Fibroblast of mammary gland (primary cell): Measurements from ENCODE around the gene ESPN.

Experiments
- DNase-seq: peaks from one replicate; pipeline ENCODE4 v3.0.0-alpha.2; 2010; ENCODE audit warnings: low read depth
- H3K4me3 ChIP-seq: 2 replicates; pipeline ENCODE4 v1.5.1; 2011; ENCODE audit warnings: low read depth, mild to moderate bottlenecking, low read length, moderate library complexity; ENCODE audit not compliant: control insufficient read depth
- TF ChIP-seq, protein P1 (sequence below): conservative IDR thresholded peaks from 2 replicates; pipeline ENCODE4 v1.5.1; 2011; ENCODE audit warnings: low read depth, low read length, inconsistent platforms; ENCODE audit not compliant: control insufficient read depth, insufficient read depth

The ESPN gene

DNA sequence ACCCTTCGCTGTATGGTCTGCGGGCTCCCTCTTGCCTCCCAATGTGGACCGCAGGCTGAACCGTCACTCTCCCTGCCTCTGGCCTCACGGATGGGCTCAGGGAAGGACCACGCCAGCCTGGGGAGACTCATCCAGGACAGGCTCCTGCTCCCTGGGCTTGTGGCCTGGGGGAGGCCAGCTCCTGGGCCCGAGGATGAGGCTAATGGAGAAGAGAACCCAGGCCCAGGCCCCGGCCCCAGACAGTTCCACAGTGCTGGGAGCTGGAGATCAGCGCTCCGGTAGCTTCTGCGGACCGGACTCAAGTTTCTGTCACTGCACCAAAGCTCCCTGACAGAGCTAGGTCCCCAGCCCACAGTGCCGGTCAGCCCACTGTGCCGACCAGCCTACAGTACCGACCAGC, 80.3 kb downstream of the ESPN start:
- H3K4me3 ChIP-seq: no peak overlapping the region
- TF ChIP-seq, protein P1, sequence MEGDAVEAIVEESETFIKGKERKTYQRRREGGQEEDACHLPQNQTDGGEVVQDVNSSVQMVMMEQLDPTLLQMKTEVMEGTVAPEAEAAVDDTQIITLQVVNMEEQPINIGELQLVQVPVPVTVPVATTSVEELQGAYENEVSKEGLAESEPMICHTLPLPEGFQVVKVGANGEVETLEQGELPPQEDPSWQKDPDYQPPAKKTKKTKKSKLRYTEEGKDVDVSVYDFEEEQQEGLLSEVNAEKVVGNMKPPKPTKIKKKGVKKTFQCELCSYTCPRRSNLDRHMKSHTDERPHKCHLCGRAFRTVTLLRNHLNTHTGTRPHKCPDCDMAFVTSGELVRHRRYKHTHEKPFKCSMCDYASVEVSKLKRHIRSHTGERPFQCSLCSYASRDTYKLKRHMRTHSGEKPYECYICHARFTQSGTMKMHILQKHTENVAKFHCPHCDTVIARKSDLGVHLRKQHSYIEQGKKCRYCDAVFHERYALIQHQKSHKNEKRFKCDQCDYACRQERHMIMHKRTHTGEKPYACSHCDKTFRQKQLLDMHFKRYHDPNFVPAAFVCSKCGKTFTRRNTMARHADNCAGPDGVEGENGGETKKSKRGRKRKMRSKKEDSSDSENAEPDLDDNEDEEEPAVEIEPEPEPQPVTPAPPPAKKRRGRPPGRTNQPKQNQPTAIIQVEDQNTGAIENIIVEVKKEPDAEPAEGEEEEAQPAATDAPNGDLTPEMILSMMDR: no peak
- no peak for DNase-seq

DNA sequence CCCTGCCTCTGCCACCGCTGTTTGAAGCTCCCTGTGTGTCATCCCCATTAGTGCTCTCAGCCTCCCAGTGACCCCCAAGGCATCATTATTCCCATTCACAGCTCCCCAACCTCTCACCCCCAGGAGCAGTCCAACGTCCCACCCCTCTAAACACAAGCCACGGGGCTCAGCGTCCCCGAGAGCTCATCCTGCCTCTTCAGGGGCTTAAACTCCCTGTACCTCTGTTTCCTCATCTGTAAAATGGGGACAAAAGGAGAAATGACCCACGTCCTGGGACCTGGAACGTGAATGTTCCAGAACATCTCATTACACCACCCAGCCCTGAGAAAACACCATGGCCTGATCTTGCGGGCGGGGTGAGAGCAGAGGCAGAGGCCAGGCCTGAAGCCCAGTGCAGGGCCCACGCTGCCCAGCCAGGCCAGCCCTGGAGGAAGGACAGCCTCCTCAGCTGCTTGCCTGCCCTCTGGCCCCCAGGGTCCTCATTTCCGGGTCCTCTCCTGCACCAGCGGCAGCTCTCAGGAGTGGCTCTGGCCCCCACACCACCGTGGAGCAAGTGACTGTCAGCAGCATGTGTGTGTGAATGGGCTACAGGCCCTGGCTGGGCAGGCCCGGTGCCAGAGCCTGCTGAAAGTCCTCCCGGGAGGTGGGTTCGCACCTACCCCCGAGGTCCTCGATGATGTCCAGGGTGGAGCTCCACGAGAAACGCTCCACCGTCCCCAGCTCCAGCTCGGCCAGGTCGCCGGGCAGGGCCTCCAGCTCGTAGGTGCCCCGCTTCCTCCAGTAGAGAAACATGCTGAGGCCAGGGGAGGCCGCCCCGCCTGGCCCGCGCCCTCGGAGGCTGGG, 81.0 kb downstream of the ESPN start:
- DNase-seq: no peak
- H3K4me3 ChIP-seq: no peak overlapping the region
- TF ChIP-seq, protein P1: no peak

DNA sequence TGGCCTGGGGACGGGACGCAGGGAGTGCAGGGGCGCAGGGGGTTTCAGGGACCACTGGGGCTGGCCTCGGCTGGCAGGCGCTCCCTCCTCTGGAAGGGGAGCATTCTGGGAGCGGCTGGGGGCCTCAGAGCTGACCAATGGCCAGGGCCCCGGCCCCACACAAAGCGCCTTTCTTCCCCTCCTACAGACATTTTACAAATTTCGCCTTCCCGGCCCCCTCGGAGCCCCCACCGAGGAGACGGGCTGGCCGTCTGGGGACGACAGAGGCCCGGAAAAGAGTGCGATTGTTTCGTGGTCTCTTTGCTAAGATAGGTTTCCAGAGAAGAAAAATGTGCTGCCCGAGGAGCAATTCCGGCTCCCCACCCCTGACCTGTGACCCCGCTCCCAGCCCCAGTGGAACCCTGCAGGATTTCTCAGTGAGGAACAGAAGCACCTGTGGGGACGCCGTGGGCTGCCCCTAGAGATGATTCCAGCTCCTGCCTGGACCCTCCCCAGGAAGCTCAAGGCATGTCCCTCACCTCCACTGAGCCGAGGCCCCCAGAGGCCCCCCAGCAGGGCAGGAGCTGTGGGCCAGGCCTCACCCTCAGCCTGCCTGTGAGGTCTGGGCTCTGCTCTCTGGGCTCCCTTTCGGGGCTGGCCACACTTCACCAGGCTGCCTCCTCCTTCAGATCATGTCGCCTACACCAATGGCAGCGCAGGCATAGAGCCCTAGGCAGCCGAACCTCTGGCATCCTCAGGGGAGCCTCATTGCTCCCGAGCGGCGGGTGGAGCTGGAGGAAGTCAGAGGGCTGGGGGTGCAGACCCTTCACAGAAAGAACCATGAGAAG, 81.8 kb downstream of the ESPN start:
- no peak overlapping the region for H3K4me3 ChIP-seq
- no peak for DNase-seq
- TF ChIP-seq, protein P1: no peak

DNA sequence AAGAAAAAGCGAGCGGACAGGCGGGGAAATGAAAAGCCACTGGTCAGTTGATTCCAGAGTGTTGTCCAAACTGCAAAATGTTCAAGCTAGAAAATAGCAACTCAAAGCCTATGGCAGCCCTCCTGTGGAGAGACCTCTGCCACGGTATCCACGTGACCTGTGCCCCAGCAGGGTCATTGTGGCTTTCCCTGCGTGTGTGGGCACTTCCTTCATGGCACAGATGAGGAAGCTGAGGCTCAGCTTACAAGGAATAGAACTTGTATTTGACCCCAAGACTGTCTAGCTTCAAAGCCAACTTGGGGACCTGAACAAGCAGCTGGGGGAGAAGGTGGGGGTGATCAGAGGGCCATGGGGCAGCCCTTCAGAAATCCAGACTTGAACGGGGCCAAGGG, 82.5 kb downstream of the ESPN start:
- DNase-seq: no peak
- TF ChIP-seq, protein P1: no peak

DNA sequence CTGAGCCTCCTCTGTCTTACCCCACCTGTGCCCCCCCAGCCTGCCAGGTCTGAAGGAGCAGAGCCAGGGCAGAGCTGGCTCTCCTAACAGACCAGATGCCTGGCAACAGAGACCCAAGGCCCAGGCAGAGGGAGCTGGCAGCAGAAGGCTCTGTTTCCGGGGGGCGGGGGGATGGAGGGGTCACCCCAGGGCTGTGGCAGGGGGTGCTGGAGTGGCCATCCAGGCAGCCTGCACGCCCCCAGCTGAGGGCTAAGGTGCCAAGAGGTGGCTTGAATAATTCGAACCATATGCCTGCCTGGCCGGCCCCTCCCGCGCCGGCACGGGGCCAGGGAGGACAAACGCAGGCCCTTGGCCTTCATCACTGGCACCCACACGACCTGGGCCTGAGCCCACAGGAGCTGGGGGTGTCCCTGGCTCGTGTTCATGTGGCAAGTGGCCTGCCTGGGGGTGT, 82.9 kb downstream of the ESPN start:
- TF ChIP-seq, protein P1: no peak
- DNase-seq: no peak
- H3K4me3 ChIP-seq: no peak overlapping the region

More for the DNA sequence above, 82.5 kb downstream of the ESPN start:
- H3K4me3 ChIP-seq: no peak overlapping the region

DNA sequence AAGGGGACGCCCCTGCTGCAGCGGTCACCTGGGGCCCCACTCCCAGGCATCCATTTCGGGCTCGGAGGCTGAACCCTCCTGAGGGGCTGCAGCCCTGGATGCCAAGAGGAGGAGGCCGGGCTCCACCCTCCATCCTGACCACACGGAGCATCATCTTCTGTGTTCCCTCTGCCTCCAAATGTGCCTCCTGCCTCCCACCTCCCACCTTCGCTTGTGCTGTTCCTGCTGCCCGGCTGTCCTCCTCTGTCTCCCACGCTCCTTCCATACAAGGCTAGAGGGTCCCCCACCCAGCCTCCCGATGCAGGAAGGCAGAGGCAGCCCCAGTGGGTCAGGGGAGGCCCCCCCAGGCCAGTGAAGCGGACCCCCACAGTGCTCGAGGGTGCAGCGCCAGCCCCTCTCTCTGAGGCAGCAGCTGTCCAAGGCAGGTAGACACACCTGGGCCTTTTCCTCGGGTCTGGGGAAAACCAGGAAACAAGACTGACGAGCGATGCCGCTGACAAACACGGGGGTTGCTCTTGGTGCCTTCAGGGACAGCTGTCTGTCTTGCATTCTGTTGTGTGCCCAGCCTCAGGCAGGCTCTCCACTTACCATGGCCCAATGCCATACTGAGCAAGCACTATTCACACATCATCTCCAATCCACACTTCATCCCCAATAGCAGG, 83.7 kb downstream of the ESPN start:
- TF ChIP-seq, protein P1: no peak
- no peak overlapping the region for H3K4me3 ChIP-seq
- DNase-seq: no peak
